Occipital lobe (tissue), 2 donors: Measurements from ENCODE around the gene HOXB5. TPM values are rescaled to one million over a fixed set of nuclear protein-coding genes. Genes with fewer than 3 reads are reported as not detected.

Experiments
- DNase-seq: peaks from one replicate; lab custom pipeline; 2025; lab: John Stamatoyannopoulos, UW
- total RNA-seq: library from RNA; depleted of rRNA; stranded (reverse); fragments of >200 nt; gene quantifications from one replicate; pipeline ENCODE4 v1.2.3, GENCODE V29; 2014

The HOXB5 gene
- total RNA-seq, 1 donor from 2014 or later, result not detected

DNA sequence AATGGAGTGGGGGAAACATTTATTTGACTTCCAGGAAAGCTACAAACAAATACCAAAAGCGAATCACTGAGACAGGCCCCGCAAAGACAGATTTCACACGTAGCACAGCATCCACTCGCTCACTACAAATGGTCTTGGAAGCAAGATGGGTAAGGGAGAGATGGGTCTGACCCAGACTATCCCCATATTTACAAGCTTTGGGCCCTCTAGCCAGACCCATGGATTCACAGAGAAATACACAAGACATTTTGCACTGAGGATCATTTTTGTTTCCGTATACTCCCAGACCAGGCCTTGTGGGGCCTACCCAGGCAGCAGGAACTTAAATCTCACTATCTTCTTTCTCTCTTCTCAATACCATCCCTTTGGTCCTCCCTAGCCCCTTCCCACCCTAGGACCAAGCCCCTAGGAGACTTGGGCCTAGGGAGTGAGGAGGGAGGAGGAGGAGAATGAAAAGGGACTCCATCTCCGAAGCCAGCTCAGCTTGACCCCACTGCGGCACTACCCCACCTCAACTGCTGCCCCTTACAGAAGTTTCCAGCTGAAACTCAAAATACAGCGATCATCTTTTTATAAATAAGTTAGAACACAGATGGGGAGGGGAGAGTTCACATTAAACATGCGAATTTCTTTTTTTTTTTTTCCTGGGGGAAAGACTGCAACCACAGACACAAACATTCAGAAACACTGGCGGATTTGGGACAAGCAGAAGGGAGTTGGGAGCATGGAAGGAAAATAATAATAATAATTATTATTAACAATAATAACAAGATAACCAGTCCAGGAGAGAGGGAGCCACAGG is 2.1 kb downstream of the HOXB5 start:
- DNase-seq, result no peak

DNA sequence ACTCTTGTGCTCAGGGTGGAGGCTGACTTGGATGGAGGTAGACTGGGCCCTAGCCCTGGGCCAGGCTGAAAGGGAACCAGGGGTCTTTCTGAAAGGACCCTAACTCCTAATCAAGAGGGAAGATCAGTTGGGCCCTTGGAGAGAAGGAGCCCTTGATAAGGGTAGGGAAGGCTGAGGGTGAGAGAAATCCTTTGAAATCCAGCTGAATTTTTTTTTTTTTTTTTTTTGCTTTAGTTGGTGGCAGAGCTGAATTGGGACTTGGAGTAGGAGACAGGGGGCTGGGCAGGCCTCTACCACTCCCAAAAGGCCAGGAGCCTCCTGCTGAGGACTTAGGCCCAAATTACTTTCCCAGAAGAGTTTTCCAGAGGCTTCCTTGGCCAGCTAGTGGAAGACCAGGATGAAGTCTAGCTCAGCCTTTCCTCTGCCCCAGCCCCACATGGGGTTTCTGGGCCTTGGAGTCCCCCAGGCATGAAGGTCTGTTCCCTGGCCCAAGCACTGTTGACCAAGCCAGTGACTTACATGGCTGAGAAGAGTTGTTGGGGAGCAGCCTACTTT is 2.9 kb downstream of the HOXB5 start:
- no peak for DNase-seq

GRCh38 chr17:48589831-48590606 is 3.6 kb downstream of the HOXB5 start, which contains the start of gene HOXB3:
Gene HOXB3 (minus strand): TSS chr17:48590241. CDS start chr17:48552474, 37,767 bp downstream.
- no peak for DNase-seq

DNA sequence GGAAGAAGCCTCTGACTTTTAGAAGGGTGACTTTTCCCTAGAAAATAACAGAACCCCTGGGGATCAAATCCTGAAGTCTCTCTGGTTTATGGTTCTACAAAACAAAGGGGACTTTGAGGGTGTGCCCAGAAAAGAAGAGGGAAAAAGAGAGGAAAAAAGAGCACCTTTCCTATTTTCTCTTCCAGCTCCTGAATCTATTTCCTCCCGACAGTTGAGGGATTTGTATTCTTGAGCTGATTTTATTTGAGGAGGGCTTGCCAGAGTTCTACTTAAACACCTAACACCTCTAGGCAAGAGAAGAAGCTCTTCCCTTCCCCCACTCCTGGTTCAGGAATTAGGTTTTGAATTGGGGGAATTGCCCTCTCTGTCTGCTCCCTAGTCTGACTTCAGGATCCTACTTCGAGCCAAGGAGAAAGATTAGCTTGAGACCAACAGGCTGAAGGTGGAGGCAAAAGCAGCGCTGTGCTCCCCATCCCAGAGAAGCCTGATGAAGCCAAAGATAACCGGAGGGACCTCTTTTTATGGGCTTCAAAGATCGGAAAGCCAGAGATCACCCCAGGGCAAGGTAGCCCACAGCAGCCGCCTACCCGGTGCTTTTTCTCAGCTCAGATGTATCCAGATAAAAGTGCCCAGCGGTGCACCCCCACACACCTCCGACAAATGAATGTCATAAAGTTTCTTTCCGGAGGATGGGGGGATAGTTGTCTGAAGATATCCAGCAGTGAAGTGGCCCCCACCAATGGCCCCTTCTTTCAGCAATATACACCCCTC is 4.3 kb downstream of the HOXB5 start:
- no peak for DNase-seq

DNA sequence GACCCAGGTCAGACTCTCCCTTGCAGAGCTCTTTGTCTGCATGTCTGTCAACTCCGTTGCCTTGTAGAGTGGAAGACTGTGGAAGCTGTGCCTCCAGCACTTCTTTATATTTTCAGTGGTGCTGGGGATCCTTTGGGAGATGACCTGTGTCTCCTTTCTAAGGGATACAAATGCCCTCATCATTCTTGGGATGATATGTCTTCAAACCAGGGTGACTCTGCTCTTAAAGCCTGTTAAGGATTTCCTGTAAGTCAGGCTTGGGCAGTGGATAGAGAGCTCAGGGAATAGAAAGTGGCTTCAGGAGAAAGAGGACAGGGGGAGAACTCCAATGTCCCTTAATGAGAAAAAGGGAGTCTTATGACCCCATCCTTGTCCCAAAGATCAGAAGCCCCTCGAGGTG is 5.1 kb downstream of the HOXB5 start:
- DNase-seq, result no peak

DNA sequence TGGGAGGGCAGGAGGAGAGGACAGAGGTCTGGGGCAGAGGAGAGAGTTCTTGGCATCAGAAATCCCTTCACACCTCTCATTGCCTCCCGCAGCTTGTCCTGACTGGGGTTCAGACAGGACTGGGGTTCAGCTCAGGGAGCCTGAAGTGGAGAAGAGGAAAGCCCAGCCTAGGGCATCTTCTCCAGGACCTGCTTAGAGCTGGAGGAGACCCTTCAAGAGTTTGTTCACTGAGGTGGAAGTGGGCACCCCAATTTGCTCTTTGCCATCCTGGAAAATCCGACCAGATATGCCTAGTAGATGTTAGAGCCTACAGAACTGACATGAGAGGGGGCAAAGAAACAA is 5.5 kb downstream of the HOXB5 start:
- DNase-seq, result no peak

DNA sequence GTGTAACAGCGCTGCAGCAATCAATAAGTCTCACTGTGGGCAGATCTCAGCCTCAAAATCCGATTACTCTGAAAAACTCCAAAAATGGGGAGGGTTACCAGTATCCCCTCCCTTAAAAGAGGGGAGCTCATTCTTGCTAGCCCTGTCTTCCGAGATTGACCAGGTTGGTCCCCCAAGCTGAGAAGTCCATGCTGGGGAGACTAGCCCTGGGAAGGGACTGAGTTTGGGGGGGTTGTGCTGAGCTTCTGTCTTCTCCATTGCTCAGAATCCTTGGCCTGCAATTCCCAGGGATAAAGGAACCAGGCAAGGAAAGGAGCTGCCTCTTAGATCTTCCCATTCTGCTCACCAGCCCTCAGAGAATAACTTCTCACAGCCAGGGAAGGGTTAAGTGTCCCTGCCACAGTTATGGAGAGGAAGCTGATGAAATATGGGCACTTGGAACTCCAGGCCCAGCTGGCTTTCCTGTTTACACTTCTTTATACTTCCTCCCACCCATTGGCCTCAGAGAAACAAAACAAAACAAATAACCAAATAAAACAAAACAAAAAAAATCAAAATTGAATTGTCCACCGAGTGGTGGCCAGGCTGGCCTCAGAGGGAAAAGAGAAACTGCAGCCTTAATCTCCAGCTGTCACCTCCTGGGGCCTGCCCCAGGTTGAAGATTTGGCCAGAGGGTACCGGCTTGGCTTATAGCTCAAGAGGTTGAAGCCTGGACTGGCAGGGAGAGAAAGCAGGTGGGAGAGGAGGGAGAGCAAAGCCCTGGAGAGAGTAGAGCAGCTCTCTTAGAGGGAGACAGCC is 6.1 kb downstream of the HOXB5 start:
- DNase-seq, result no peak

DNA sequence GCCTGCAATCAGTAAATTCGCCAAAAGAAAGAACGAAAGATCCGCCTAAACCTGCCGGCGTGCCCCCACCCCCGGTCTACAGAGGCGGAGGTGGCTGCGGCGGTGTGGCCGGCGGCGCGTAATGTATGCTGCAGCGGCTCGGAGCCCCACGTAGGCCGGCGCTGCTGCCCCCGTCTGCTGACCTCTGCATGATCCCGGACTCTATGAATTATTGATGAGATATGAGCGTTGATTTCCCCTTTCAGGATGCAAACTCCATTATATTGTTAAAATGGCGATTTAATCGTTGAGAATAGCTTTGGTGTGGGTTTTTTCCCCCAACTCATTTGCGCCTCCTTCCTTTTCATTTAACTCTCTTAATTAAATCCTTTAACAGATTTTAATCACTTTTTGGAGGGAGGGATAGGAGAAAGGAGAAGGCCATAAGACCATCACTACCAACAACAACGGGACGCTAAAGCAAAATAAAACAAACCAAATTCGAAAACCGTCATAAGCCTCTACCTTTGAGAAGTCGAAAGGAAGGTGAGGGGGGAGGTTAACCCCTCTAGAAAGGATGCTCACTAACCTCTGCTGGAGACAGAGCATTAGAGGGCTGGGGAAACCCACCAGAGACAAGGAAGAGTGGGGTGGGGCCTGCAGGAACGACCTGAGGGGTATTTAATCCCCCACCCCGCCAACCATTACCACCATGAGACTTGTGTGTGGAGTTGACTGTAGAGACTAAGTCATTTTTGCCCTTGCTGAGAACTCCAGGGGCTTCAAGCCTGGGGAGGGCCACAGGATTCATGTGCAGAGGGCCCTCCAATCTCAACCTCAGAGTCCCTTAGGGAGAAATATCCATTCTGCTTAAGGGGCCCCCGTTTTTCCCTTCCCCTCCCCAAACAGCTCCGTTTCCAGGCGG is 7.0 kb downstream of the HOXB5 start:
- DNase-seq, result no peak

- no peak for DNase-seq
Observed at GRCh38 chr17:48584223-48584741, 9.3 kb downstream of the HOXB5 start.

DNA sequence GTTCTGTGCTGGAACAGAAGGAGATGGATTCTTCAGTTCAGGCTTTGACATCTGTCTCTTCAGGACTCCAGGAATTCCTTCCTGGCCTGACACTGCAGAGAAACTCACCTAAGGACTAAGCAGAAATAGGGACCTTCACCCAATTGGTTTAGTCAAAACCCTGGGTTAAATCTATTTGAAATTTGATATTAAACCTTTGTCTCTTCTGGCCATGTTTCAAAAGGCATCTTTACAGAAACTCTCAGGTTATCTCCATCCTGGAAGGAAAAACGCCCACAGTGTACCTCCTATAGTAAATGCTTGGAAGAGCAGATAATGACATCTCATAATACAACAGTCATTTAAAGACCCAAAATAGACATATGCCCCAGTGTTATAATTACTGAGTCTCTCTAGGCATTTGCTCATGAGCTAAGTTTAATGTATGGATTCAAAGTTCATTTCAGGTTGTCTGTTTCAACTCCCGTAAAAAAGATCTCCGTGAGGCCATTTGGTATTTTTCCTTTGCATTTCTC is 9.8 kb downstream of the HOXB5 start:
- no peak for DNase-seq

- no peak for DNase-seq
Observed at GRCh38 chr17:48582750-48583069, 10.9 kb downstream of the HOXB5 start.

- DNase-seq, result no peak
Observed at GRCh38 chr17:48579760-48580554, 13.6 kb downstream of the HOXB5 start.

DNA sequence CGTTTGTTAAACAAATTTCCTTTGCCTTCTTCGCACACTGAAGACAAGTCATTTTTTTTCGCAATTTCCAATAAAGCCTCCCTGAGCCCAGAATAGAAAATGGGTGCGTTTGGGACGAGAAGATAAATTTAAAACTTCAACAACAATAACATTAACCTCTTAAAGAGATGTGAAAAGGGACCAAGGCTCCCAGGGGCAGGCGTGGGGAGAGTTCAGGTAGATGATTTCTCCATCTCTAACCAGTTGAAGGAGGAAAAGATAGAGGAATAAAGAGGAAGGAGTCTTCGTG is 14.2 kb downstream of the HOXB5 start:
- DNase-seq, result no peak

DNA sequence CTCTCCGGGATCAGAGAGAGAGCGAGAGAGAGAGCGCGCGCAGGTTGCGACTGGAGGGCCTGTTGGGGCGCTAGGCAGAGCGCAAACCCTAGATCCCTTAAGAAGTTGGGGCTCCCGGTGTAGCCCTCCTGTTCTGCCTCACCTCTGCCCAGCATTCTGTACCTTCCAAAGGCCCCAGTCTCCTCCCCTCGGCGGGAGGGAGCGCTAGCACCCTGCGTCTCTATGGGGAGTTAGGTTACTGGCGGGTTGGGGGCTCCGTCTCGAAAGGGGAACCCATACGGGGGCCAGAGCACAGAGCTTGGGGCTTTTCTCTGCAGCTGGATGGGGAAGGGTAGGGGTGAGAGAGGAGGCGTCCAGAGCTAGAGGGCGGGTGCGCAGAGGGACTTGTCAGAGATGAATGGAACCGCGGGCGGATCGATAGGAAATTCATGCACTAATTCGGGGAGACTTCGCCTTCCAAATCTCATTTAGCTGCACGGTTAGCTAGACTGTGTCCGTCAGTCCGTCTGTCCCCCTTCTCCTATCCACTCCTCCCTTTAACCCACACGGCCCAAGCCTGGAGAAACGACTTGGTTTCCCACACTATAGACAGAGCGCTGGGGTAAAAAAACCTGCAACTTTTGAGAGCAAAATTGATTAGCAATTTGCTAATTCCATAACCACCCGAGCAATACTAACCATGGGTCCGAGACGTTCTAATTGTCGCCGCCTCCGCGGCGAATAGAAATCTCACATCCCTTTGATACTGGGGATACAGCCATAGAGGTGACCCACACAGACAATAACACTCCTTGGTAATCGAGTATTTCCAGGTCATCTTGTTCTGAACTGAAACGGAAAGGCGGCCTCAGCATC is 14.7 kb downstream of the HOXB5 start:
- DNase-seq, result no peak

GRCh38 chr17:48577946-48578615 is 15.5 kb downstream of the HOXB5 start, which contains the start of gene HOXB4:
Gene HOXB4 (minus strand): TSS chr17:48578350. CDS start chr17:48578319, 31 bp downstream.
- DNase-seq, result no peak

DNA sequence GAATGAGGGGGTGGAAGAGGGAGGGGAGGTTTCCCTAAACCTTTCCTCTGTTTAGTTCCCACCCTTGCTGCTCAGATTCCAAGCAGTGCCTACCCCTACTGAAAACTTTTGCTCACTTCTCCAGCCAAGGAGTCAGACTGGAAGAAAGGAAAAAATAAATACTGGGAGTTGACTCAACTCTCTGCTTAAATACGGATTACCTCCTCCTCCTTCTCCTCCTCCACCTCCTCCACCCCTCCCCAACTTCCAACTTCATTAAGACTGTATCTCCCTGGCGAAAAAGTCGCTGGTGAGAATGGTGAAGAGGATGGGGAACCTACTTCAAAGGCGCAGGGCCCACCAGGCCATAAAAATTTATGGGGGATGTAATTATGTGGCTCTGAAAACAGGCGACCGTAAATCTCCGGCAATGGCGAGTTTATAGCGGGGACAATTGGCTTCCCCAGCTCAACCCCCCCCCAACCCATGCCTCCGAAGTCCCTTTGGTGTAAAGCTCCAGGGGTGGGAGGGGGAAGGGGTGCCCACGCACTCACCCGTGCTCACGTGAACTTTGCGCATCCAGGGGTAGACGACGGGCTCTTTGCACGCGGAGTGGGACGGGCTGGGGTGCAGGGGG is 16.1 kb downstream of the HOXB5 start:
- DNase-seq, result no peak
